Measurements from ENCODE around the gene PCSK2.
A peak's percentile ranks its signal among the peaks of the same experiment; 100 is the strongest.

The PCSK2 gene

DNA sequence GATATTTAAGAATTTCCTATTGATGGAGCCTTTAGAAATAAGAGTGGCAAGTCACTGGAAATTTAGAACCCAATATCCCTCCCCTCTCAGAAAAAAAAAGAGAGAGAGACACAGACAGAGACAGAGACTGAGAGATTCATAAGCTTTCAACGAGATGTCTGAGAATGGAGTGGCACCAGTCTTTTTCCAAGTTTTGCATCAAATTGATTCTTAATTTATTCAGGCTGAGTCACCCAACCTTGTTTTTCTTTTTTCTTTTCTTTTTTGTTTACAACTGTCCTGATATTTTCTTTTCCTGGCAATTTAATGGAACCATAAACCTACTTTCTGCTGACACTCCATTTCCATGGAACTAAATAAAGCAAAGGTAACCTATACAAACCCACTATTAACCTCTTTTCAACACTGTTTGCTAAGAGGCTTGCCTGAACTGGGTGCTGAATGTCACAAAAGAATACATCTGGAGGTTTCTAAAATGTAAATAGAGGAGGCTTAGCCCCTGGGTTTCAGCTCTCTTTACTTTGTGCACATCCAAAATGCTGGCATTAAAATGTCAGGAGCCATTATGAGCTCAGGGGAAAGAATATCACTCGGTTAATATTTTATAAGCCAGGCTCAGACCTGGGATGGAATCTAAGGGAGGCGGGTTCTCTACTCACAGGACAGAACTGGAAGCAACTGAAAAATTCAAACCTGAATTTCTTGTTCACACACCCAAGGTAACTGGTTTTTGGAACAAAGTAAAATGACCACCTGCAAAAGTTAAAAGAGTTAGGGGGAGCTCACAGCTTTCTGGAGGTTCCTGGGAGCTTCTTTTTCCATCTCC is 203.5 kb downstream of the PCSK2 start:
- no peak overlapping the region for H3K4me3 ChIP-seq (ENCODE audit: low read depth, low read length)
- in situ Hi-C loops (cut with HindIII; ENCODE audit: low sequenced_read_pairs) = loop anchor here (5.0 kb wide), 1 partner anchor 623 kb away; no protein-coding TSS in a partner anchor
- TF ChIP-seq, protein P1, sequence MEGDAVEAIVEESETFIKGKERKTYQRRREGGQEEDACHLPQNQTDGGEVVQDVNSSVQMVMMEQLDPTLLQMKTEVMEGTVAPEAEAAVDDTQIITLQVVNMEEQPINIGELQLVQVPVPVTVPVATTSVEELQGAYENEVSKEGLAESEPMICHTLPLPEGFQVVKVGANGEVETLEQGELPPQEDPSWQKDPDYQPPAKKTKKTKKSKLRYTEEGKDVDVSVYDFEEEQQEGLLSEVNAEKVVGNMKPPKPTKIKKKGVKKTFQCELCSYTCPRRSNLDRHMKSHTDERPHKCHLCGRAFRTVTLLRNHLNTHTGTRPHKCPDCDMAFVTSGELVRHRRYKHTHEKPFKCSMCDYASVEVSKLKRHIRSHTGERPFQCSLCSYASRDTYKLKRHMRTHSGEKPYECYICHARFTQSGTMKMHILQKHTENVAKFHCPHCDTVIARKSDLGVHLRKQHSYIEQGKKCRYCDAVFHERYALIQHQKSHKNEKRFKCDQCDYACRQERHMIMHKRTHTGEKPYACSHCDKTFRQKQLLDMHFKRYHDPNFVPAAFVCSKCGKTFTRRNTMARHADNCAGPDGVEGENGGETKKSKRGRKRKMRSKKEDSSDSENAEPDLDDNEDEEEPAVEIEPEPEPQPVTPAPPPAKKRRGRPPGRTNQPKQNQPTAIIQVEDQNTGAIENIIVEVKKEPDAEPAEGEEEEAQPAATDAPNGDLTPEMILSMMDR (IDR thresholded peaks at IDR 0.05; ENCODE audit: low read depth, low read length, missing control alignments) = no peak
- DNase-seq (ENCODE audit: low read depth) = no peak

DNA sequence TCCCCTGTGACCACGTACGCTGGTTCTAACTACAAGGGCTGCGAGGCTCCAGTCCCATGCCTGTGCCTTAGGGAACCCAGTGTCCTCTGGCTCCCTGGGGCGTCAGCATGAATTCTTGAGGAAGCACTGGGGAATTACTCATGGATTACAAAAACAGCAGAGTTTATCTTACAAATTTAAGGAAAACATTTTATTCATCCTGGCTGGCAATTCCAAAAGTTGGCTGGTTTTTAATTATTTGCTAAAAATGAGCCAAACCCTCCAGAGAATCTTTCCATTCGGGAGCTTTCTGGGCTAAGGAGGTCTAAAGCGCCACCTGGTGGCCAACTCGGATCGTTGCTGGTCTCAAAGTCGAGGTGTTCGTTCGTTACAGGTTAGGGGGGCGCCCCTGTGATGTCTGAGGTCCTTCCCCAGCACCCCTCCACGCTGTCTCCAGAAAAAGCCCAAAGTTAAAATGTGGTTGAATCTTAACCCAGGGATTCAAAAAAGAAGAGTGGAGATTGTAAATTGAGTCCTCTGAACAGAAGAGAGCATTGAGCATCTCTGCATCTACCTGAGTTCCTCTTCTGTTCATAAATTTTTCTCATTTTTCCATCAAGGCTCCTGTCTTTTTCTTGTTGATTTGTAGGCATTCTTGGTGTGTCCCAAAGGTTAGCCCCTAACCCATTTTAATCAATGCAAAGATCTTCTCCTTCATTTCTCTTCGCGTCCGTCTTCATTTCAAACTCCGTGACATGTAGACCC is 205.0 kb downstream of the PCSK2 start:
- in situ Hi-C loops (cut with HindIII; ENCODE audit: low sequenced_read_pairs) = loop anchor here (5.0 kb wide), 1 partner anchor 624 kb away; no protein-coding TSS in a partner anchor
- no peak overlapping the region for H3K4me3 ChIP-seq (ENCODE audit: low read depth, low read length)
- TF ChIP-seq, protein P1 (IDR thresholded peaks at IDR 0.05; ENCODE audit: low read depth, low read length, missing control alignments) = peak; percentile 82
- peak; percentile 20 for DNase-seq (ENCODE audit: low read depth)

DNA sequence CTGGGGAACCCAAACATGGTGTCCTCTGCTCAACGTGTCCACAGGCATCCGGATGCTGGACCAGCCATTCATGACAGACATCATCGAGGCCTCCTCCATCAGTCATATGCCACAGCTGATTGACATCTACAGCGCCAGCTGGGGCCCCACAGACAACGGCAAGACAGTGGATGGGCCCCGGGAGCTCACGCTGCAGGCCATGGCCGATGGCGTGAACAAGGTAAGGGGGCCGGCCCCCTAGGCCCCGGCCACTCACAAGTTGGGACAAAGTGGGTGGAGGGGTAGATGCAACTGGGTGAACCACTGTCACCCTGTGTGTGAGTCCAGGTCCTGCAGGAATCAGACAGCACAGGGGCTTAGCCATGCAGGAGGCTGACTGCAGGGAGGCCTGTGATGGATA is 209.8 kb downstream of the PCSK2 start:
- TF ChIP-seq, protein P1 (IDR thresholded peaks at IDR 0.05; ENCODE audit: low read depth, low read length, missing control alignments) = no peak

DNA sequence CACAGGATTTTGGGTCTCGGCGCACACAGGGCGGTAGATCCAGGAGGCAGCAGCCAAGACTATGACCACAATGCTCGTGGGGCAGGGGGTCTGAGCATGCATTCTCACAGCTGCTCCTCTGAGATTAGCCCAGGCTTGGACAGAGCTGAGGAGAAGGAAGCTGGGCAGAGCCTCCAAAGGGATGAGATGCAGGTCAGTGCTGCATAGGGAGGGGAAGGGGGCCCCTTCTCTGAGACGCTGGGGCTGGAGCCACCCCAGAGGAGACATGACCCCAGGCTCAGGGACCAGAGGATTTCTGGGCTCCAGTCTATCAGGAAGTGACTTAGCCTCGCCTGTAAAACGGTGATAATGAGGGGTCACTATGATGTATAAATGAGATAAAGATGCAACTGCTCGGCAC is 210.4 kb downstream of the PCSK2 start:
- TF ChIP-seq, protein P1 (IDR thresholded peaks at IDR 0.05; ENCODE audit: low read depth, low read length, missing control alignments) = no peak
- H3K4me3 ChIP-seq (ENCODE audit: low read depth, low read length) = no peak overlapping the region
- in situ Hi-C loops (cut with HindIII; ENCODE audit: low sequenced_read_pairs) = no loop called here
- no peak for DNase-seq (ENCODE audit: low read depth)

More for the DNA sequence above, 209.8 kb downstream of the PCSK2 start:
- H3K4me3 ChIP-seq (ENCODE audit: low read depth, low read length) = no peak overlapping the region
- in situ Hi-C loops (cut with HindIII; ENCODE audit: low sequenced_read_pairs) = no loop called here
- no peak for DNase-seq (ENCODE audit: low read depth)

DNA sequence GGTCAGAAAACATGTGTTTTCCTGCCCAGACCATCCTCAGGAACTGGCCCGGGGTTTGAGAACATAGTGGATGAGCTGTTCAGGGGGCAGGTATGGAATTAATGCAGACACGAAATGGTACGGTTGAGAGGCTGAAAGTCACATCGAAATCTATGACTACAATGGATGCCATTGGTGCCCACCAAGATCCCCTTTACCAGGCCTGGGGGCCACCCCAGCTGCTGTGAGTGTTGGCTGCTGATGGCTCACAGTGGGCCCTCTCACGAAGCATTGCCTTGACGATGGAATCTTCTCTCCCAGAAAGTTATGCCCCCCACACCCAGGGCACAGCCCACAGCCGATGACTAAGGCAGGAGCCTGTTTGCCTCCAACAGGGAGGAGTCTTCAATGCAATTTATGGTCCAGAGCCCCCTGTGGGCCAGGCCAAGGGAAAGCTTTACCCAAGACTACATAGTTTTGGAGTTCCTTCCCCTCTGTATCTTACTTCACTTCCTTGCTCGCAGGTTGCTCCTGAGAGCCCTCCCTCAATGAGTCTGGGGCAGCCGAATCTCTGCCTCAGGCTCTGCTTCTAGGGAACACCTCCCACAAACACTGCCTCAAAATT is 211.7 kb downstream of the PCSK2 start:
- DNase-seq (ENCODE audit: low read depth) = no peak
- TF ChIP-seq, protein P1 (IDR thresholded peaks at IDR 0.05; ENCODE audit: low read depth, low read length, missing control alignments) = no peak
- in situ Hi-C loops (cut with HindIII; ENCODE audit: low sequenced_read_pairs) = no loop called here
- no peak overlapping the region for H3K4me3 ChIP-seq (ENCODE audit: low read depth, low read length)

DNA sequence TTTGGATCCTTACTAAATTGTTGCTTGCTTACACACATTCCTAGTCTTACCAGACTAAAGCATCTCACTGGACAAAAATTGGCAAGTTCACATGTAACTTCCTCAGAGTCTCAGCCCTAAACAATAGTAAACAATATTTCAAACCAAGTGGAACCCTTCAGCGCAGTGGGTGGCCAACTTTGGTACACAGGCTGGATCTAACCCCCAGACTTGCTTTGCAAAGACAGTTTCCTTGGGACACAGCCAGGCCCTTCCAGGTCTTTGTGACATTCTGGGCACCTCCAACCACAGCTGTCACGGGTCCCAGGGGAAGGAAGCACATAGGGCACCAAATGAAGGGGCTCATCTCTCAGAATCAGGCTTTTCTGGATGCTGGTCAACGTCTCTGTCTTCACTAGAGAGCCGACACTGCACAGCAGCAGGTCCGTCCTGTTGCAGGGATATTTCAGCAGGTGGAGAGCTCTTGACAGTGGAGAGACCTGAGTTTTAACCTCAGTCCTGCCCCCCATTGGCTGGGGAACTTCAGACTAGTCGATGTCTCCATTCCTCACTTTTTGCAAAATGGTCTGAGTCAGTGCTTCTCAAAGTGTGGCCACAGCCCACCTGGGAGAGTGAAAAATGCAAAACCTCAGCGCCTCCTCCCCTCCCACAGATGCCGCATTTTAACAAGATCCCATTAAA is 212.9 kb downstream of the PCSK2 start:
- no peak overlapping the region for H3K4me3 ChIP-seq (ENCODE audit: low read depth, low read length)
- DNase-seq (ENCODE audit: low read depth) = no peak
- TF ChIP-seq, protein P1 (IDR thresholded peaks at IDR 0.05; ENCODE audit: low read depth, low read length, missing control alignments) = no peak

More for the DNA sequence above, 212.9 kb downstream of the PCSK2 start:
- in situ Hi-C loops (cut with HindIII; ENCODE audit: low sequenced_read_pairs) = no loop called here
